Measurements from ENCODE around the gene KLHL29. TPM values are rescaled to one million over a fixed set of nuclear protein-coding genes. Genes with fewer than 3 reads are reported as not detected.

Gene KLHL29
- total and polyA plus RNA-seq, 2 donors (not counting 1 experiment from before 2014, with no cell fraction given), result 1.3 to 3.4 TPM

GRCh38 chr2:23620841-23621341 is 235.9 kb downstream of the KLHL29 start:
- H3K79me2 ChIP-seq (ENCODE audit: control insufficient read depth, insufficient read depth, low read length), result no peaks in the 10 kb centered on the region
- peaks cover 7% of the 10 kb centered on the region for H3K9me3 Mint-ChIP-seq (ENCODE audit: insufficient read depth)
- no peak overlapping the region for H3K4me3 Mint-ChIP-seq

GRCh38 chr2:23621616-23622015 is 236.6 kb downstream of the KLHL29 start:
- H3K79me2 ChIP-seq (ENCODE audit: control insufficient read depth, insufficient read depth, low read length), result no peaks in the 10 kb centered on the region
- TF ChIP-seq CTCF (IDR thresholded peaks at IDR 0.05) (no peak), EZH2 (IDR thresholded peaks at IDR 0.05; ENCODE audit: borderline replicate concordance, insufficient read depth, low read depth, low read length, poor library complexity, severe bottlenecking) (no peak)
- H3K27ac ChIP-seq (ENCODE audit: low read length in 2 of 2), result no peak overlapping the region
- no peak overlapping the region for H3K9ac ChIP-seq (ENCODE audit: low read length)
- no peak overlapping the region for H3K4me2 ChIP-seq (replicated peaks; ENCODE audit: low read depth, low read length, poor library complexity, severe bottlenecking)
- no peaks in the 10 kb centered on the region for H3K4me1 ChIP-seq (ENCODE audit: control insufficient read depth in 2 of 2, insufficient read depth in 2 of 2, low read length in 2 of 2)
- no peaks in the 10 kb centered on the region for H3K27me3 ChIP-seq (replicated peaks in 1 of 4; ENCODE audit: control extremely low read depth in 1 of 4, control insufficient read depth in 3 of 4, insufficient read depth in 4 of 4, low read length in 3 of 4)
- H3K4me1 Mint-ChIP-seq, result no peaks in the 10 kb centered on the region
- H4K20me1 ChIP-seq (ENCODE audit: control insufficient read depth, insufficient read depth, low read length, poor library complexity, severe bottlenecking), result no peaks in the 10 kb centered on the region
- H3K27me3 Mint-ChIP-seq, result no peaks in the 10 kb centered on the region
- H3K36me3 ChIP-seq (replicated peaks in 1 of 2; ENCODE audit: control extremely low read depth in 1 of 2, control insufficient read depth in 1 of 2, extremely low read depth in 1 of 2, insufficient read depth in 2 of 2, low read length in 1 of 2), result no peaks in the 10 kb centered on the region
- no peak overlapping the region for H2AFZ ChIP-seq (ENCODE audit: insufficient read depth, low read depth, low read length, poor library complexity, severe bottlenecking)
- no peak overlapping the region for H3K27ac Mint-ChIP-seq
- ATAC-seq (ENCODE audit: low read depth), result no peak
- WGBS (ENCODE audit: insufficient coverage), result 93% methylated on average over 5 of the region's 5 CpGs
- intact Hi-C loops (cut with micrococcal nuclease), result no loop called here
- peaks cover 0 to 30% (median 7%) of the 10 kb centered on the region in 3 donors for H3K9me3 ChIP-seq (ENCODE audit: control extremely low read depth in 1 of 3, control insufficient read depth in 2 of 3, insufficient read depth in 1 of 3, low read length in 2 of 3)
- peaks cover 7% of the 10 kb centered on the region for H3K9me3 Mint-ChIP-seq (ENCODE audit: insufficient read depth)
- CTCF ChIA-PET, result no interaction called here
- no peak overlapping the region for H3K4me3 ChIP-seq (ENCODE audit: control extremely low read depth in 1 of 5, extremely low read depth in 1 of 5, insufficient read depth in 1 of 5, low read depth in 2 of 5, low read length in 4 of 5)
- no peak overlapping the region for H3K4me3 Mint-ChIP-seq
- POLR2A ChIA-PET, result no interaction called here
- DNase-seq, result no peak

More at GRCh38 chr2:23620841-23621341, 235.9 kb downstream of the KLHL29 start:
- Histone ChIP-seq H3K27ac (ENCODE audit: low read length in 2 of 2) (no peak overlapping the region), H3K4me2 (replicated peaks; ENCODE audit: low read depth, low read length, poor library complexity, severe bottlenecking) (no peak overlapping the region), H3K9me3 (ENCODE audit: control extremely low read depth in 1 of 3, control insufficient read depth in 2 of 3, insufficient read depth in 1 of 3, low read length in 2 of 3) (peaks cover 0 to 30% (median 7%) of the 10 kb centered on the region in 3 donors), H3K9ac (ENCODE audit: low read length) (no peak overlapping the region), H3K4me3 (ENCODE audit: control extremely low read depth in 1 of 5, extremely low read depth in 1 of 5, insufficient read depth in 1 of 5, low read depth in 2 of 5, low read length in 4 of 5) (no peak overlapping the region), H3K4me1 (ENCODE audit: control insufficient read depth in 2 of 2, insufficient read depth in 2 of 2, low read length in 2 of 2) (no peaks in the 10 kb centered on the region), H3K27me3 (replicated peaks in 1 of 4; ENCODE audit: control extremely low read depth in 1 of 4, control insufficient read depth in 3 of 4, insufficient read depth in 4 of 4, low read length in 3 of 4) (no peaks in the 10 kb centered on the region), H3K36me3 (replicated peaks in 1 of 2; ENCODE audit: control extremely low read depth in 1 of 2, control insufficient read depth in 1 of 2, extremely low read depth in 1 of 2, insufficient read depth in 2 of 2, low read length in 1 of 2) (no peaks in the 10 kb centered on the region), H4K20me1 (ENCODE audit: control insufficient read depth, insufficient read depth, low read length, poor library complexity, severe bottlenecking) (no peaks in the 10 kb centered on the region), H2AFZ (ENCODE audit: insufficient read depth, low read depth, low read length, poor library complexity, severe bottlenecking) (no peak overlapping the region)
- WGBS (ENCODE audit: insufficient coverage), result 85% methylated on average over 14 of the region's 14 CpGs
- DNase-seq (no peak), ATAC-seq (ENCODE audit: low read depth) (no peak)
- intact Hi-C loops (cut with micrococcal nuclease), result no loop called here
- no peak for TF ChIP-seq CTCF (IDR thresholded peaks at IDR 0.05)
- TF ChIP-seq EZH2 (IDR thresholded peaks at IDR 0.05; ENCODE audit: borderline replicate concordance, insufficient read depth, low read depth, low read length, poor library complexity, severe bottlenecking), result no peak
- H3K27ac Mint-ChIP-seq, result no peak overlapping the region
- H3K27me3 Mint-ChIP-seq, result no peaks in the 10 kb centered on the region
- no peaks in the 10 kb centered on the region for H3K4me1 Mint-ChIP-seq
- CTCF ChIA-PET, result no interaction called here
- POLR2A ChIA-PET, result no interaction called here

Measured in B cell (primary cell).